Fibroblast of lung (primary cell): ENCODE measurements around the gene DDX27.

Source experiments
- EZH2 ChIP-seq: IDR thresholded peaks from 2 replicates; pipeline ENCODE4 v1.5.1; 2012; ENCODE audit warnings: low read length, control low read depth, mild to moderate bottlenecking; ENCODE audit errors: missing control alignments
- TF ChIP-seq, protein P1 (sequence below), 2 donors: IDR thresholded peaks in 1 of 2; conservative IDR thresholded peaks in 1 of 2; 1 replicate in 1 of 2; 2 replicates in 1 of 2; pipeline ENCODE4 v1.5.1; 2011 to 2012; ENCODE audit warnings: low read length in 2 of 2, control low read depth in 1 of 2, inconsistent platforms in 1 of 2, low read depth in 1 of 2, mild to moderate bottlenecking in 1 of 2

GRCh38 chr20:49259284-49259683 is 40.1 kb downstream of the DDX27 start:
- TF ChIP-seq, protein P1, sequence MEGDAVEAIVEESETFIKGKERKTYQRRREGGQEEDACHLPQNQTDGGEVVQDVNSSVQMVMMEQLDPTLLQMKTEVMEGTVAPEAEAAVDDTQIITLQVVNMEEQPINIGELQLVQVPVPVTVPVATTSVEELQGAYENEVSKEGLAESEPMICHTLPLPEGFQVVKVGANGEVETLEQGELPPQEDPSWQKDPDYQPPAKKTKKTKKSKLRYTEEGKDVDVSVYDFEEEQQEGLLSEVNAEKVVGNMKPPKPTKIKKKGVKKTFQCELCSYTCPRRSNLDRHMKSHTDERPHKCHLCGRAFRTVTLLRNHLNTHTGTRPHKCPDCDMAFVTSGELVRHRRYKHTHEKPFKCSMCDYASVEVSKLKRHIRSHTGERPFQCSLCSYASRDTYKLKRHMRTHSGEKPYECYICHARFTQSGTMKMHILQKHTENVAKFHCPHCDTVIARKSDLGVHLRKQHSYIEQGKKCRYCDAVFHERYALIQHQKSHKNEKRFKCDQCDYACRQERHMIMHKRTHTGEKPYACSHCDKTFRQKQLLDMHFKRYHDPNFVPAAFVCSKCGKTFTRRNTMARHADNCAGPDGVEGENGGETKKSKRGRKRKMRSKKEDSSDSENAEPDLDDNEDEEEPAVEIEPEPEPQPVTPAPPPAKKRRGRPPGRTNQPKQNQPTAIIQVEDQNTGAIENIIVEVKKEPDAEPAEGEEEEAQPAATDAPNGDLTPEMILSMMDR (conservative IDR thresholded peaks at IDR 0.05 in 1 of 2, IDR thresholded peaks at IDR 0.05 in 1 of 2; ENCODE audit: low read depth in 1 of 2, low read length in 2 of 2), result no peak
- no peak for TF ChIP-seq EZH2
